Anterior cingulate cortex (tissue), 58 donors: ENCODE data around the gene BAG3.

Experiments used
- DNase-seq, 58 donors: peaks; one replicate each; lab custom pipeline; 2025; lab: John Stamatoyannopoulos, UW

The BAG3 gene

GRCh38 chr10:119663866-119664698, 12.9 kb downstream of the BAG3 start:
- DNase-seq = no peak

GRCh38 chr10:119665901-119666708, 14.9 kb downstream of the BAG3 start:
- no peak for DNase-seq

GRCh38 chr10:119666709-119667004, 15.5 kb downstream of the BAG3 start:
- no peak for DNase-seq

- peak in 5 of 58 donors; percentile 23 to 40 (median 35) for DNase-seq
Observed at GRCh38 chr10:119667562-119668328, 16.6 kb downstream of the BAG3 start.

GRCh38 chr10:119668461-119668860, 17.3 kb downstream of the BAG3 start:
- DNase-seq = no peak

DNA sequence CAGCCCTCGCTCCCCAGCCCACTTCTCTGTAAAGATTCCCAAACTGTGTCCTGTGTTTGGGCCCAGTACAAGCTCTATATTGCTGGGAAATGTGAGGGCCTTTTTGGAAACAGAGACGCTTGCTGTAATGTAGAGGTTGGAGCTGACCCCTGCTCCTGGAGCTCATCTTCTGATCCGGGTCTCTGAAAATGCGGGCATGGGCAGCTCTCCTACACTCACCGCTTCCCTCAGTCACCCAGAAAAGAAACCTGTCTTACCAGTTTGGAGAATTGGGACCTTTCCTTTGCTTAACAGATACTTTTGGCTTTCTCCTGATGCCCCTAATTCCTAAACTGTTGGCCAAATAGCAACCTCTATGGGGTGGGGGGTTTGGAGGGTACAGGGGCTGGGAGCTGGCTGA, 18.2 kb downstream of the BAG3 start:
- no peak for DNase-seq

DNA sequence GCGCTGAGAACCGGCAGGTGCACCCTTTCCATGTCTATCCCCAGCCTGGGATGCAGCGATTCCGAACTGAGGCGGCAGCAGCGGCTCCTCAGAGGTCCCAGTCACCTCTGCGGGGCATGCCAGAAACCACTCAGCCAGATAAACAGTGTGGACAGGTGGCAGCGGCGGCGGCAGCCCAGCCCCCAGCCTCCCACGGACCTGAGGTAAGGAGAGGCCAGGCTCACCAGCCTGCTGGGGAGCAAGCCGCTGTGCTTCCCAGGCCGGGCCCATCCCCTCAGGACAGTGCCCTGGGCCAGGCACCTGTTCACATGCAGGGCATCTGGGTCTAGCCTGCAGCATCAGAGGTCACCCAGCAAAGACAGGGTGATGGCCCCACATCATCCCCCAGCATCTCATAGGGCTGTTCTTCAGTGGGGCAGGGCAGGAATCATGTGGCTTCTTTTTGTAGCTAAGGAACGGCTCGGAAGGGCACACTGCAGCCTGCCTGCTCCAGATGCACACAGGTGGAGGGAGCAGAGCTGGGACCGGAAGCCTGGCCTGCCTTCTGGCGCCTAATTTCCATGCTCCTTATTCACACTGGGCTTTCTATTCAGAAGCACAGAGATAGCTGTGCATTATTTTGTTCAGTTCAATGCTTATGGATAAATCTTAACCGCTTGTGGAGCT, 18.9 kb downstream of the BAG3 start:
- no peak for DNase-seq

DNA sequence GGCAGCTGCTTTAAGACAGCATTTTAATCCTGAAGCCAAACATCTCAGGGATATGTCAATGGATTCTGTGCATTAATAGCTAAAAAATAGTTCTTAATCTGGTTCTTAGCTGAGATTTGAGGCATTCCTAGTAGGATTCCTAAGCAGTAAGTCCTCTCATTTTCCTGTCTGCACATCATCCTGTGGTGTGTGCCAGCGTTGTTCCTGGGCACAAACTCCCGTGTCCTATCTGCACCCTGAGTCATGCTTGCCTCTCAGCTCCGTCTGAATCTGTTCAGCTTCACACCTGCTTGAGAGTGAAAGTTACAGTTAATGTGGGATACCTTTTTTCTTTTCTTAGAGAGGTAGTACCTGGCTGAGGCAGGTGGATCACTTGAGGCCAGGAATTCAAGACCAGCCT, 19.5 kb downstream of the BAG3 start:
- no peak for DNase-seq

- DNase-seq = no peak
Observed at GRCh38 chr10:119671381-119671780, 20.2 kb downstream of the BAG3 start.

- DNase-seq = no peak
Observed at GRCh38 chr10:119672291-119672690, 21.1 kb downstream of the BAG3 start.

DNA sequence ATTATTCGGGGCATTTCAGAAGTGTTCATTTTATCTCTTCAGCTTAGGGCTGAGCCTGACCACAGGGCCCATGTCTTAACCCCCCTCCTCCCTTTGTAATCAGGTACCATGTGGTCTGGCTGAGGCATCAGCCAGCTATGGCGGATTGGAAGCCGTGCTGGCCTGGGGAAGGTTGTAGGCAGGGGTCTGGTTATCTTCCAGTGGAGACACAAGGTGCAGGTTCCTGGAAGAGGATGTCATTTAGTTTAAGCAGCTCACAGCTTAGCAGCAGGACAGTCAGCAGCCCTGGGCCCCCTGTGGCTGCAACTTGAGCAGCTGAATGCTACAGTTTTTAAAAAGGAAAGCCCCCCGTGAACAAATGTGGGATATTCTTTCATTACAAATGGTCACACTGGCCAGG, 22.1 kb downstream of the BAG3 start:
- DNase-seq = no peak

- no peak for DNase-seq
Observed at GRCh38 chr10:119675483-119676170, 24.4 kb downstream of the BAG3 start.

DNA sequence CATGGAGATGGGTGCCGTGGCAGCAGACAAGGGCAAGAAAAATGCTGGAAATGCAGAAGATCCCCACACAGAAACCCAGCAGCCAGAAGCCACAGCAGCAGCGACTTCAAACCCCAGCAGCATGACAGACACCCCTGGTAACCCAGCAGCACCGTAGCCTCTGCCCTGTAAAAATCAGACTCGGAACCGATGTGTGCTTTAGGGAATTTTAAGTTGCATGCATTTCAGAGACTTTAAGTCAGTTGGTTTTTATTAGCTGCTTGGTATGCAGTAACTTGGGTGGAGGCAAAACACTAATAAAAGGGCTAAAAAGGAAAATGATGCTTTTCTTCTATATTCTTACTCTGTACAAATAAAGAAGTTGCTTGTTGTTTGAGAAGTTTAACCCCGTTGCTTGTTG, 25.9 kb downstream of the BAG3 start:
- no peak for DNase-seq

DNA sequence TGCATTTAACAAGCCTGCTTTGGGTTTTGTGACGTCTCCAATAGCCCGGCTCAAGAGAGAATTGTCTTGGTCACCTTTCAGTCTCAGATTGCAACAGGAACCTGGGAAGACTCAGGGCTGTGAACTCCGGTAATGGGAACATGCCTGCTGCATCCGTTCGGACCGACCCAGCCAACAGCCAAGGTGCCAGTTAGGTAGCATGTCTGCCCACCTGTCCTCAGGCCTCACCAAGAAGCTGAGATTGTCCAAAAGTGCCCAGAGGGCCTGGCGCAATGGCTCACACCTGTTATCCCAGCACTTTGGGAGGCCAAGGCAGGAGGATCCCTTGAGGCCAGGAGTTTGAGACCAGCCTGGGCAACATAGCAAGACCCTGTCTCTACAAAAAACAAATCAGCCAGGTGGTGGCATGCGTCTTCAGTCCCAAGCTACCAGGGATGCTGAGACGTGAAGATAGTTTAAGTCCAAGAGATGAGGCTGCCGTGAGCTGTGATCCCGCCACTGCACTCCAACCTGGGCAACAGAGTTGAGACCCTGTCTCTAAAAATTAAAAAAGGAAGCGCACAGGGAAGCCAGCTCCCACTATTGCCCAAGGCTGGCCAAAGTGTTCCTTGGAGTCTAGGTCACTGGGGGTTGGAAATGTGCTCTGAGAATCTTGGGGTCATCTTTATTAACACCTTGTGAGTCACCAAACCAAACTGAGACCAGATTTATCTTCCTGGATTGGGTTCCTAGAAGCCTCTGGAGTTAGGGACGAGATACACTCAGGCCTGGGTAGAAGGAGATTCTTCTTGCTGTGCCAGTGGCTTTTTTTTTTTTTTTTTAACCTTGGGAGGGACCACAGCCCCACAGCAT, 26.9 kb downstream of the BAG3 start:
- DNase-seq = no peak

- no peak for DNase-seq
Observed at GRCh38 chr10:119679480-119679829, 28.3 kb downstream of the BAG3 start.

GRCh38 chr10:119680050-119680449, 28.9 kb downstream of the BAG3 start:
- DNase-seq = no peak

DNA sequence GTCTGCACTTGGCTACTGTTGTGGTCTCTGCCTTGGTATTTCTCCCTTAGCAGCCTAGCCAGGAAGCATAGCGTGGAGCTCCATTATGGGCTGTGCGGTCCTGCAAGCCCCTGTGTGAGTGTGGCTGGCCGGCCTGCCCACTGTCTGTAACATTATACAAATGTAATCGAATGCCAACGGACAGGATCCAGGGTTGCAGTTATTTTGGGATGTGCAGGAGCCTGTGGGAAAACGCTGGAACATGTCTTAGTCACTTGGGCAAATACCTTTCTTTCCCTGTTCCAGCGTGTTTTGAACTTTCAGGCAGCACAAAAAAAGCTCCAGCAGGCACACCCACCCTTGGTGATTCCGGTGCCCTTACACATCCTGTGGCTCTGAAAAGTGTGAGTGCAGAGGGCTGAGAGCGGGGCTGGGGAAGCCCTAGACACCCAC, 29.5 kb downstream of the BAG3 start:
- DNase-seq = no peak

DNA sequence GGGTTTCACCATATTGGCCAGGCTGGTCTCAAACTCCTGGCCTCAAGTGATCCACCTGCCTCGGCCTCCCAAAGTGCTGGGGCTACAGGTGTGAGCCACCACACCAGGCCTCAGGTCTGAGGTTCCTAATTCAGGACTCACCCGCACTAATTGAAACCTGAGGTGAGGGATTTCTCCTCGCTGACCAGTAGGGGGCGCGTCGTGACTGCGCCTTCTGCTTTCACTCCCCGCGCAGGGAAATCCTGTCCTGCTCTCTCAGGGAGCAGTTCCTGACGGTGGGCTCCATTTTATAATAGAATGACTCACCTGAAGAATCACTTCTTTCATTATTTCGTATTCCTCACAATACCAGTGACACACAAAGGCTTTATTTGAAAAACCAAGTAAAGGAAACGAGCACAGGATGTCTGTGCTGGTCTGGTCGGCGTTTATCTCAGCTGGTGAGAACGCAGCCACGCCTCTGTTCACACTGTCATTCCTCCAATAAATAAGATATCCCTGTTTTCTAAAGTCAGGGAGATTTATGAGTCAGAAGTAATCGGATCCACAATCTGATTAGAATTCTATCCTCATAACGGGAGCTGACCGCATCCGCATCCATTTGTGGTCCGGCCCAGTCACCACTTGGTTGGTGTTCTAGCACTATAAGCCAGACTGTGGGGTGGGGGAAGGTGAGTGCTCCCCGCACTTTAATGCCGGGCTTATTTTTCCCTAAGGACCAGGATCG, 35.4 kb downstream of the BAG3 start:
- DNase-seq = peak in 56 of 58 donors; percentile 5 to 85 (median 58)
